Testis (tissue), 3 donors: ENCODE results near the gene SKI. TPM values are rescaled to one million over a fixed set of nuclear protein-coding genes. Genes with fewer than 3 reads are reported as not detected.

ENCODE experiments used
- DNase-seq: peaks from one replicate; pipeline ENCODE4 v3.0.0-alpha.2; 2019
- H3K27ac ChIP-seq, 2 donors: fragments of 200-600 bp; sonication (generic); one replicate each; pipeline ENCODE4 v1.5.1; 2019
- H3K27me3 ChIP-seq: fragments of 200-600 bp; sonication (generic); one replicate; pipeline ENCODE4 v1.5.1; 2019
- H3K36me3 ChIP-seq: fragments of 200-600 bp; sonication (generic); one replicate; pipeline ENCODE4 v1.5.1; 2017; ENCODE audit warnings: low read depth; ENCODE audit errors: missing control alignments
- H3K4me1 ChIP-seq: fragments of 200-600 bp; sonication (generic); one replicate; pipeline ENCODE4 v1.5.1; 2019
- H3K4me3 ChIP-seq, 2 donors: fragments of 200-600 bp; sonication (generic); one replicate each; pipeline ENCODE4 v1.5.1; 2017 to 2019
- H3K9me3 ChIP-seq: fragments of 200-600 bp; sonication (generic); one replicate; pipeline ENCODE4 v1.5.1; 2017
- CTCF ChIP-seq, 3 experiments: fragments of 450-650 bp in 2 of 3; fragments of 200-600 bp in 1 of 3; sonication (generic) in 1 of 3; IDR thresholded peaks; one replicate each; pipeline ENCODE4 v1.5.1; 2016 to 2019; ENCODE audit warnings: antibody characterized with exemption in 3 of 3, mild to moderate bottlenecking in 2 of 3, moderate library complexity in 1 of 3
- POLR2A ChIP-seq: fragments of 450-650 bp; IDR thresholded peaks from one replicate; pipeline ENCODE4 v1.6.1; 2017; ENCODE audit warnings: antibody characterized with exemption, mild to moderate bottlenecking, moderate library complexity
- WGBS, 2 donors: methylation state at CpG; one replicate each; pipeline ENCODE4 v1.1.5; 2018; 5-methylcytosine and 5-hydroxymethylcytosine counted together
- intact Hi-C: fragments of 100-400 bp; cut with DNase I; formaldehyde crosslinking; loops from one replicate; pipeline ENCODE4 v1.15.1; 2023; ENCODE audit warnings: low total_unique reads
- polyA plus RNA-seq: library from polyadenylated mRNA; stranded (reverse); fragments of 350-450 nt; fragmentation: Illumina TruSeq; extraction: RNeasy Lipid Tissue Mini Kit (QIAGEN cat#74804); gene quantifications from one replicate; pipeline ENCODE4 v1.2.3, GENCODE V29; 2014; ENCODE audit warnings: low read depth, low replicate concordance; ENCODE audit not compliant: insufficient read depth
- total RNA-seq, 2 donors: library from RNA; depleted of rRNA; stranded (reverse); fragments of >200 nt; gene quantifications; one replicate each; pipeline ENCODE4 v1.2.3, GENCODE V29; 2016

The SKI gene
- total and polyA plus RNA-seq, 3 donors from 2014 or later: 40.2 to 87.1 (median 85.7) TPM

- peak overlapping the region in 1 of 2 donors; percentile 61 for H3K27ac ChIP-seq
- no peaks in the 10 kb centered on the region for H3K9me3 ChIP-seq
- DNase-seq: no peak
- H3K36me3 ChIP-seq: no peaks in the 10 kb centered on the region
- no peak for TF ChIP-seq CTCF (IDR thresholded peaks at IDR 0.05)
- TF ChIP-seq POLR2A: no peak
- WGBS, 2 donors: 88 to 91% methylated on average over 9 to 16 of the region's 17 CpGs
- intact Hi-C loops: no loop called here
- H3K4me3 ChIP-seq: no peak overlapping the region
- peaks cover 34% of the 10 kb centered on the region for H3K4me1 ChIP-seq
- no peaks in the 10 kb centered on the region for H3K27me3 ChIP-seq
Observed at GRCh38 chr1:2301607-2302291, 73.6 kb downstream of the SKI start.

- WGBS, 2 donors: 87 to 100% methylated on average over 2 to 24 of the region's 24 CpGs
Observed at GRCh38 chr1:2302292-2302925, 74.3 kb downstream of the SKI start.

GRCh38 chr1:2303016-2303775 lies 75.1 kb downstream of the SKI start:
- Histone ChIP-seq H3K4me3 (no peak overlapping the region), H3K36me3 (no peaks in the 10 kb centered on the region), H3K9me3 (no peaks in the 10 kb centered on the region), H3K27me3 (no peaks in the 10 kb centered on the region), H3K27ac (no peak overlapping the region), H3K4me1 (peaks cover 34% of the 10 kb centered on the region)
- intact Hi-C loops: no loop called here
- WGBS, 2 donors: 91 to 92% methylated on average over 26 to 35 of the region's 35 CpGs
- DNase-seq: no peak
- no peak for TF ChIP-seq POLR2A

More at GRCh38 chr1:2302292-2302925, 74.3 kb downstream of the SKI start:
- Histone ChIP-seq H3K4me3 (no peak overlapping the region), H3K27ac (no peak overlapping the region), H3K9me3 (no peaks in the 10 kb centered on the region), H3K4me1 (peaks cover 34% of the 10 kb centered on the region), H3K36me3 (no peaks in the 10 kb centered on the region), H3K27me3 (no peaks in the 10 kb centered on the region)
- no peak for DNase-seq
- intact Hi-C loops: no loop called here
- TF ChIP-seq CTCF (IDR thresholded peaks at IDR 0.05): no peak
- no peak for TF ChIP-seq POLR2A

GRCh38 chr1:2303781-2304180 lies 75.7 kb downstream of the SKI start:
- Histone ChIP-seq H3K27me3 (no peaks in the 10 kb centered on the region), H3K36me3 (no peaks in the 10 kb centered on the region), H3K9me3 (no peaks in the 10 kb centered on the region), H3K4me3 (no peak overlapping the region), H3K27ac (no peak overlapping the region), H3K4me1 (peaks cover 32% of the 10 kb centered on the region)
- intact Hi-C loops: no loop called here
- no peak for DNase-seq
- TF ChIP-seq POLR2A (no peak), CTCF (IDR thresholded peaks at IDR 0.05) (no peak)
- WGBS, 2 donors: 93 to 95% methylated on average over 19 to 26 of the region's 26 CpGs

GRCh38 chr1:2304282-2304681 lies 76.2 kb downstream of the SKI start:
- Histone ChIP-seq H3K36me3 (no peaks in the 10 kb centered on the region), H3K9me3 (no peaks in the 10 kb centered on the region), H3K27ac (no peak overlapping the region), H3K4me3 (no peak overlapping the region), H3K27me3 (no peaks in the 10 kb centered on the region), H3K4me1 (peaks cover 27% of the 10 kb centered on the region)
- TF ChIP-seq CTCF (IDR thresholded peaks at IDR 0.05) (no peak), POLR2A (no peak)
- WGBS, 2 donors: 80 to 92% methylated on average over 15 to 22 of the region's 22 CpGs
- intact Hi-C loops: no loop called here
- DNase-seq: no peak
